RCC 7860 (cell line): ENCODE measurements around the gene SHH.
A peak's percentile ranks its signal among the peaks of the same experiment; 100 is the strongest.
"Not testable (repeated sequence)": the region's sequence is repeated elsewhere in the genome, so short reads cannot be mapped to it uniquely, and the experiment has no call there.

Source experiments
- DNase-seq: peaks from one replicate; pipeline ENCODE4 v3.0.0-alpha.2; 2015; ENCODE audit warnings: low spot score
- FAIRE-seq: peaks from 2 replicates; lab custom pipeline; 2012; peaks lifted over from hg19 to GRCh38; lab: Jason Lieb, UNC

The SHH gene

DNA sequence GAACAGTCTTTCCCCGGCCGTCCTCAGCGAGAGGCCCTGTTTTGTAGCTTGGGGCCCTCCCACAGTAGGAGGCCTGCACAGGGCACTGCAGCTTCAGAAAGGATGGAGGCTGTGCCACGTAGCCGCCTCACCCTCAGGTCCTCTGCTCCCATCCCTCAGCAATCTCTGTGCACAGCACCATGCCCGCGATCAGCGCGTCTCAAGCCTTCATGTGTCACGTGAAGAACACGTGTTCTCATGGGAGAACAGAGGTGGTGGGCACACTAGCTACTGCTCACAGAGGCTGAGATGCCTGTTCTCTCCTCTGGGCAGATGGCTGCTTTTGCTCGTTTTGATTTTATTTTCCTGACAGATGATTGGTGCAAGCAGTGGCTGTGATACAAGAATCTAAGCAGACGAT lies 8.5 kb upstream of the SHH start:
- FAIRE-seq, result no peak
- no peak for DNase-seq

DNA sequence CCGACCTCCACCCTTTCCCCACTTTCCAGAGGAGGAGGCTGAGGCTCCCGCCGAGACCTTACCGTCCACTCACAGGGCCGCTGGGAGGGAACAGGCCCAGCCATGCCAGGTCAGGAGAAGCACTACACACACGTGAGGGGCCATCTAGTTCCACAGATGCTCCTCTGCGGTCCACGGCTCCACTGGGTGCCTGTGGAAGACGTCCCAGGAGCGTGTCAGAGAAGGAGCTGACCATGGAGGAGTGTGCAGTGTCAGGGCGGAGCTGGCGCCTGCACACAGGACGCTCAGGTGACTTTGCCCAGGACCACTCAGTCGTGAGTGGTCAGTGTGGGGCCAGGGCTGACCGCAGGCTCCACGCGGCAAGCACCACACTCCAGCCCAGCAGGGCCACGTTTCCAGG lies 8.0 kb upstream of the SHH start:
- no peak for FAIRE-seq
- no peak for DNase-seq

DNA sequence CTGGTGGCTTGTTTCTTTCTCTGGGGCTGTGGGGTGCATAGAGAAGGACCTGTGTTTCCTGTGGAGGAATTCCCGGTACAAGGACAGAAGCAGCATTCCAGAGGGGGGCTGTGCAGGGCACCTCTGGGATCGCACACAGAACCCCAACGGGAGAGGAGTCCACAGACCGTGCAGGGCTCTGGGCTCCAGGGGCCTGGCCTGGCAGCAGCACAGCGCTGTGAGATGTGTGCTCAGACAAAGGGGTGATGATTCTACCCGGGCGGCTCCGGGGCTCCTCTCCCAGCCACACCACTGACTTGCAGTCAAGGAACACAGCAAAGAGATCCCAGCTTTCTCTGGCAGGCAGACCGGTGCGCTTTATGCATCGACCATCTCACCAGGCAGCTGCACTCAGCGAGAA lies 6.9 kb upstream of the SHH start:
- no peak for DNase-seq

GRCh38 chr7:155818820-155819168 lies 6.5 kb upstream of the SHH start:
- DNase-seq (no peak), FAIRE-seq (no peak)

More for the DNA sequence above, 6.9 kb upstream of the SHH start:
- FAIRE-seq, result no peak

- FAIRE-seq, result no peak
- DNase-seq, result no peak
Observed at GRCh38 chr7:155818154-155818819, 6.0 kb upstream of the SHH start.

- DNase-seq, FAIRE-seq: not testable (repeated sequence)
Observed at GRCh38 chr7:155817515-155817914, 5.3 kb upstream of the SHH start.

GRCh38 chr7:155816996-155817395 lies 4.7 kb upstream of the SHH start:
- DNase-seq (no peak), FAIRE-seq (no peak)

DNA sequence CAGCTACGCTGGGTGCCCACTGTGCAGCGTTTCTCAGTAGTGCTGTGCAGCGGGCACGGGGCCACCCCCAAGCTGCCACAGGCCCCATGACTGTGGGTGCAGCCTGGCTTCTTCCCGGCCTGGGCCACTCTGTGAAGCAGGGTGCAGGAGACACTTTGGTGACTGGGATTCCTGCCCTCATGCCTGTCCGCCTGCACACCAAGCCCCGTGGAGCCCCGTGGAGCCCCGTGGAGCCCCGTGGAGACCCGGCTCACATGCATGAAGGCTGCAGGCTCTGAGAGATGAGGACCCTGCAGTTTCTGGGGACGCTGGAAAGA lies 3.9 kb upstream of the SHH start:
- DNase-seq (no peak), FAIRE-seq (no peak)

GRCh38 chr7:155815332-155816191 lies 3.3 kb upstream of the SHH start:
- FAIRE-seq, result no peak
- DNase-seq, result peak; percentile 56

GRCh38 chr7:155814316-155815276 lies 2.3 kb upstream of the SHH start:
- DNase-seq (no peak), FAIRE-seq (no peak)

GRCh38 chr7:155813546-155814315 lies 1.5 kb upstream of the SHH start:
- DNase-seq, result no peak
- FAIRE-seq, result no peak

DNA sequence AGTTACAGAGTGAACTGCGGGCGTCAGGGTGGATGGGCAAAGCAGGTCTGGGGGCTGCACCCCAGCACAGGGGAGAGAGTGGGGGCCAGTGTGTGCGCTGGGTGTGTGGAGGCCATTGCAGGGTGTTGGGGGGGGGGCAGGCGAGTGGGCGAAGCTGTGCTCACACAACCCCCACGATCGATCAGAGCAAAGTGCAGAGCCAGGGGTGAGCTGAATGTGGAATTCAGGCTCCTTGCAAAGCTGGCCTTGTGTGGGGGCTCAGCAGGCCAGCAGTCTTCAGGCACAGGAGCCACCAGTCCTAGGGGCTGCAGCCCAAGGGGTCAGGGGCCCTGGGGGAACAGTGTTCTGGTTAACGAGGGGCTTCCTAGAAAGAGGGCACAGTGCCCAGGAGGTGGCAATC lies 862 bp upstream of the SHH start:
- FAIRE-seq (no peak), DNase-seq (no peak)

DNA sequence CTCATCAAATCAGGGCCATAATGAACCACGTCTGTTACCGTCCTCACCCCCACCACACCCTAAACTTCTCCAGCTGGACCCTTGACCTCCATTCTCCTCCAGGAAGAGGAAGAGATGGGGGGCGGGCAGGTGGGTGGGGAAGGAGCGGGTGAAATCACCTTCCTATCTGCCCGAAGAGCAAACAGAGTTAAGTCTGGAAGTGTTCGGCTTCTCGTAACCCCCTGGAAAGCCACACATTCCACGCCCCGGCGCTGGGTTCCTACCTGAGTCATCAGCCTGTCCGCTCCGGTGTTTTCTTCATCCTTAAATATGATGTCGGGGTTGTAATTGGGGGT lies 736 bp downstream of the SHH start:
- no peak for FAIRE-seq
- DNase-seq, result no peak

GRCh38 chr7:155810770-155811559 lies 1.3 kb downstream of the SHH start:
- no peak for DNase-seq
- FAIRE-seq, result no peak

DNA sequence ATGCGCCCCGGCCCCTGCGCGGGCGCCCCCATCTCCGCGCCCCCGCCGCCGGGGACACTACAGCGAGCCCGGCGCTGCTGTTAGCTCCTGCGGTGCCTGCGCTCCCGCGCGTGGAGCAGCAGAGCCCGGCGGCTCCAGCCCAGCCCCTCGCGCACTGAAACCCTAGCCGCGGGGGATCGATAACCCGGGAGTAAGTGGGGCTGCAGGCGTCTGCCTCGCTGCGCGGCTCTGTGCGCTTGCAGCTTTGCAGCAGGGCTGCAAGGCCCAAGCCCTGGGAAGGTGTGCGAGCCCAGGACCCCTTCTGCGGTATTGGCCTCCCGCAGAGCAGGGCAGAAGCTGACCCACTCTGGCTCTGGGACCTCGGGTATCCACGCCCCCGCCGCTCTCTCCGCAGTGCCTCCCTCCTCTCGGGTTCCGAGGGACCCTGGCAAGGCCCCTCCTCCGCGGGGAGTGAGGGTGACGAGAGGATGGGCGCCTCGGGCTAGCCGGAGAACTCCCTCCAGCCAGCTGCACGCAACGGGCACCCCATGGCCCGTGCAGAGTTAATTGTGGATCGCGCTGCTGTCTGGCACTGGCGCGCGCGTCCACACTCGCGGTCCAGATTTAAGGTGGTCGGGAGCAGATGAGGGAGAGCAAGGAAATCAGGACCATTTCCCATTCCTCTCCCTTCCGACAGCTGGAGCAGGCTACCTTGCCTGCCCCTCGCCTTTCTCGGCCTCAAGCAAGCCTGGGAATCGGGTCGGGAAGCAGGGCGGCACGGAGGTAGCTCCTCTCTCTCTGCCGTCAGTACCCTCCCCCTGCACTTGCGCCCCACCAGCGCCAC lies 2.1 kb downstream of the SHH start:
- FAIRE-seq (no peak), DNase-seq (no peak)

GRCh38 chr7:155809332-155809946 lies 2.8 kb downstream of the SHH start:
- FAIRE-seq (no peak), DNase-seq (no peak)

GRCh38 chr7:155808549-155809331 lies 3.5 kb downstream of the SHH start:
- peak; percentile 52 for DNase-seq
- FAIRE-seq, result no peak
